Measurements from ENCODE around the gene CSTA. TPM values are rescaled to one million over a fixed set of nuclear protein-coding genes. Genes with fewer than 3 reads are reported as not detected.

The CSTA gene
- total and polyA plus RNA-seq, 4 donors, result 6.5 to 52.5 (median 31.4) TPM

- 36 to 83% methylated on average over 1 of the region's 1 CpG for WGBS, 2 donors
- no peak for DNase-seq
- no peaks in the 10 kb centered on the region for H3K9me3 ChIP-seq (ENCODE audit: control insufficient read depth in 4 of 4, insufficient read depth in 3 of 4, low read length in 3 of 4)
- no peak overlapping the region for H3K9ac ChIP-seq (ENCODE audit: insufficient read depth in 1 of 2, low read length in 2 of 2)
- no peak overlapping the region for H3K27ac ChIP-seq (ENCODE audit: low read depth in 1 of 2, low read length in 1 of 2)
- TF ChIP-seq CTCF (IDR thresholded peaks at IDR 0.05; ENCODE audit: control extremely low read depth, extremely low read depth), result no peak
- no peaks in the 10 kb centered on the region for H3K27me3 ChIP-seq (ENCODE audit: control insufficient read depth in 3 of 3, insufficient read depth in 3 of 3, low read length in 2 of 3)
- no peak for ATAC-seq (ENCODE audit: insufficient read depth, low FRiP score)
- H3K4me1 ChIP-seq (ENCODE audit: control insufficient read depth in 5 of 5, insufficient read depth in 5 of 5, low read length in 5 of 5), result no peaks in the 10 kb centered on the region
- no peaks in the 10 kb centered on the region for H3K36me3 ChIP-seq (ENCODE audit: control insufficient read depth in 4 of 4, insufficient read depth in 4 of 4, low read length in 4 of 4)
- H3K4me3 ChIP-seq, result no peak overlapping the region
Observed at GRCh38 chr3:122349171-122349570, 24.1 kb downstream of the CSTA start.

- Histone ChIP-seq H3K9ac (ENCODE audit: insufficient read depth in 1 of 2, low read length in 2 of 2) (no peak overlapping the region), H3K4me3 (no peak overlapping the region), H3K27me3 (ENCODE audit: control insufficient read depth in 3 of 3, insufficient read depth in 3 of 3, low read length in 2 of 3) (no peaks in the 10 kb centered on the region), H3K4me1 (ENCODE audit: control insufficient read depth in 5 of 5, insufficient read depth in 5 of 5, low read length in 5 of 5) (no peaks in the 10 kb centered on the region), H3K9me3 (ENCODE audit: control insufficient read depth in 4 of 4, insufficient read depth in 3 of 4, low read length in 3 of 4) (no peaks in the 10 kb centered on the region), H3K36me3 (ENCODE audit: control insufficient read depth in 4 of 4, insufficient read depth in 4 of 4, low read length in 4 of 4) (no peaks in the 10 kb centered on the region), H3K27ac (ENCODE audit: low read depth in 1 of 2, low read length in 1 of 2) (no peak overlapping the region)
- TF ChIP-seq CTCF (IDR thresholded peaks at IDR 0.05; ENCODE audit: control extremely low read depth, extremely low read depth), result no peak
- WGBS, 2 donors, result 91 to 93% methylated on average over 5 of the region's 5 CpGs
- ATAC-seq (ENCODE audit: insufficient read depth, low FRiP score) (no peak), DNase-seq (no peak)
Observed at GRCh38 chr3:122350814-122351418, 25.9 kb downstream of the CSTA start.

GRCh38 chr3:122351612-122352011, 26.6 kb downstream of the CSTA start:
- Histone ChIP-seq H3K27ac (ENCODE audit: low read depth in 1 of 2, low read length in 1 of 2) (no peak overlapping the region), H3K27me3 (ENCODE audit: control insufficient read depth in 3 of 3, insufficient read depth in 3 of 3, low read length in 2 of 3) (no peaks in the 10 kb centered on the region), H3K36me3 (ENCODE audit: control insufficient read depth in 4 of 4, insufficient read depth in 4 of 4, low read length in 4 of 4) (no peaks in the 10 kb centered on the region), H3K9ac (ENCODE audit: insufficient read depth in 1 of 2, low read length in 2 of 2) (no peak overlapping the region), H3K9me3 (ENCODE audit: control insufficient read depth in 4 of 4, insufficient read depth in 3 of 4, low read length in 3 of 4) (no peaks in the 10 kb centered on the region), H3K4me1 (ENCODE audit: control insufficient read depth in 5 of 5, insufficient read depth in 5 of 5, low read length in 5 of 5) (no peaks in the 10 kb centered on the region), H3K4me3 (no peak overlapping the region)
- 92 to 96% methylated on average over 4 of the region's 4 CpGs for WGBS, 2 donors
- TF ChIP-seq CTCF (IDR thresholded peaks at IDR 0.05; ENCODE audit: control extremely low read depth, extremely low read depth), result no peak
- DNase-seq (no peak), ATAC-seq (ENCODE audit: insufficient read depth, low FRiP score) (no peak)

GRCh38 chr3:122353215-122353614, 28.2 kb downstream of the CSTA start:
- ATAC-seq (ENCODE audit: insufficient read depth, low FRiP score) (no peak), DNase-seq (no peak)
- H3K36me3 ChIP-seq (ENCODE audit: control insufficient read depth in 4 of 4, insufficient read depth in 4 of 4, low read length in 4 of 4), result peaks cover 0 to 3% (median under 1%) of the 10 kb centered on the region in 4 donors
- no peak overlapping the region for H3K27ac ChIP-seq (ENCODE audit: low read depth in 1 of 2, low read length in 1 of 2)
- no peak for TF ChIP-seq CTCF (IDR thresholded peaks at IDR 0.05; ENCODE audit: control extremely low read depth, extremely low read depth)
- H3K9me3 ChIP-seq (ENCODE audit: control insufficient read depth in 4 of 4, insufficient read depth in 3 of 4, low read length in 3 of 4), result no peaks in the 10 kb centered on the region
- no peaks in the 10 kb centered on the region for H3K27me3 ChIP-seq (ENCODE audit: control insufficient read depth in 3 of 3, insufficient read depth in 3 of 3, low read length in 2 of 3)
- 61 to 85% methylated on average over 2 of the region's 2 CpGs for WGBS, 2 donors
- no peak overlapping the region for H3K4me3 ChIP-seq
- H3K9ac ChIP-seq (ENCODE audit: insufficient read depth in 1 of 2, low read length in 2 of 2), result no peak overlapping the region
- H3K4me1 ChIP-seq (ENCODE audit: control insufficient read depth in 5 of 5, insufficient read depth in 5 of 5, low read length in 5 of 5), result no peaks in the 10 kb centered on the region

All from lung (tissue), 12 donors.